GM23338 (cell line): ENCODE results near the gene DDX49. TPM values are rescaled to one million over a fixed set of nuclear protein-coding genes. Genes with fewer than 3 reads are reported as not detected.

ENCODE experiments used
- ATAC-seq: fragments of 200-7000 bp; cut with Tn5 transposase; 3 replicates; pipeline ENCODE4 v1.9.1; 2020
- DNase-seq: peaks from one replicate; pipeline ENCODE4 v3.0.0-alpha.2; 2015; ENCODE audit warnings: low spot score
- H2AFZ ChIP-seq: fragments of 200-600 bp; sonication (generic); 2 replicates; pipeline ENCODE4 v1.8.0; 2016; ENCODE audit warnings: antibody characterized with exemption, mild to moderate bottlenecking, moderate library complexity
- H3F3A ChIP-seq: fragments of 200-600 bp; sonication (generic); replicated peaks from 2 replicates; pipeline ENCODE4 v1.8.0; 2017; ENCODE audit warnings: antibody characterized with exemption, mixed run types, low read depth
- H3K27ac ChIP-seq: fragments of 200-600 bp; sonication (generic); 2 replicates; pipeline ENCODE4 v1.6.1; 2016; ENCODE audit warnings: low read depth
- H3K27me3 ChIP-seq: fragments of 200-600 bp; sonication (generic); 2 replicates; pipeline ENCODE4 v1.8.0; 2016; ENCODE audit warnings: mild to moderate bottlenecking, mixed run types, moderate library complexity; ENCODE audit not compliant: insufficient read depth
- H3K36me3 ChIP-seq: fragments of 200-600 bp; sonication (generic); 2 replicates; pipeline ENCODE4 v1.8.0; 2016; ENCODE audit warnings: mild to moderate bottlenecking; ENCODE audit not compliant: insufficient read depth
- H3K4me1 ChIP-seq: fragments of 200-600 bp; sonication (generic); 2 replicates; pipeline ENCODE4 v1.8.0; 2016; ENCODE audit warnings: mild to moderate bottlenecking, moderate library complexity; ENCODE audit not compliant: insufficient read depth
- H3K4me2 ChIP-seq: fragments of 200-600 bp; sonication (generic); 2 replicates; pipeline ENCODE4 v1.7.1; 2017; ENCODE audit warnings: mixed run types
- H3K4me3 ChIP-seq: fragments of 200-600 bp; sonication (generic); 2 replicates; pipeline ENCODE4 v1.6.1; 2016; ENCODE audit warnings: mixed run types
- H3K79me2 ChIP-seq: fragments of 200-600 bp; sonication (generic); replicated peaks from 2 replicates; pipeline ENCODE4 v1.8.0; 2017; ENCODE audit warnings: mild to moderate bottlenecking; ENCODE audit not compliant: insufficient read depth
- H3K9me2 ChIP-seq: fragments of 200-600 bp; sonication (generic); 2 replicates; pipeline ENCODE4 v1.8.0; 2017; ENCODE audit not compliant: insufficient read depth
- H4K20me1 ChIP-seq: fragments of 200-600 bp; sonication (generic); replicated peaks from 2 replicates; pipeline ENCODE4 v1.8.0; 2017; ENCODE audit warnings: mild to moderate bottlenecking; ENCODE audit not compliant: insufficient read depth
- H3K27ac Mint-ChIP-seq: 2 replicates; pipeline ENCODE4 v1.8.0; 2020; ENCODE audit warnings: inconsistent platforms, mild to moderate bottlenecking, moderate library complexity, mixed read lengths
- H3K27me3 Mint-ChIP-seq: 3 replicates; pipeline ENCODE4 v1.8.0; 2022; ENCODE audit warnings: low read depth, mild to moderate bottlenecking, moderate library complexity, mixed read lengths, inconsistent platforms; ENCODE audit not compliant: insufficient read depth, poor library complexity
- H3K36me3 Mint-ChIP-seq: 3 replicates; pipeline ENCODE4 v1.8.0; 2021; ENCODE audit warnings: low read depth, mild to moderate bottlenecking, inconsistent platforms, moderate library complexity, mixed read lengths
- H3K4me1 Mint-ChIP-seq: 3 replicates; pipeline ENCODE4 v1.8.0; 2020; ENCODE audit warnings: mild to moderate bottlenecking, inconsistent platforms, mixed read lengths
- H3K4me3 Mint-ChIP-seq: 3 replicates; pipeline ENCODE4 v1.8.0; 2021; ENCODE audit warnings: moderate library complexity, mild to moderate bottlenecking, inconsistent platforms, mixed read lengths
- H3K9me3 Mint-ChIP-seq: 3 replicates; pipeline ENCODE4 v1.8.0; 2020; ENCODE audit warnings: moderate library complexity, mild to moderate bottlenecking, inconsistent platforms, mixed read lengths
- EZH2phosphoT487 ChIP-seq: fragments of 200-600 bp; sonication (generic); IDR thresholded peaks from one replicate; pipeline ENCODE4 v1.8.1; 2018; ENCODE audit warnings: antibody characterized with exemption; ENCODE audit not compliant: unreplicated experiment
- JUNB ChIP-seq: IDR thresholded peaks from one replicate; pipeline ENCODE4 v1.6.1; 2016; ENCODE audit warnings: antibody characterized with exemption; ENCODE audit not compliant: unreplicated experiment
- NANOG ChIP-seq: IDR thresholded peaks from 2 replicates; pipeline ENCODE4 v1.6.1; 2016; ENCODE audit warnings: antibody characterized with exemption, borderline replicate concordance
- STAT1 ChIP-seq: IDR thresholded peaks from one replicate; pipeline ENCODE4 v1.6.1; 2016; ENCODE audit warnings: antibody characterized with exemption; ENCODE audit not compliant: unreplicated experiment
- polyA plus RNA-seq: library from polyadenylated mRNA; unstranded; fragments of >200 nt; fragmentation: Nextera tagmentation; extraction: Ambion mirVana; gene quantifications from 2 replicates; pipeline ENCODE4 v1.2.1, GENCODE V29; 2016
- total RNA-seq: library from RNA; depleted of rRNA; stranded (reverse); fragments of >200 nt; shearing (Covaris generic); gene quantifications from 2 replicates; pipeline ENCODE4 v1.2.3, GENCODE V29; 2014
- TF ChIP-seq, protein P1 (sequence below): IDR thresholded peaks from 2 replicates; pipeline ENCODE4 v1.6.1; 2016; ENCODE audit warnings: antibody characterized with exemption
- TF ChIP-seq, protein P2 (sequence below): IDR thresholded peaks from one replicate; pipeline ENCODE4 v1.6.1; 2018; ENCODE audit warnings: antibody characterized with exemption; ENCODE audit not compliant: unreplicated experiment

Gene DDX49
- total and polyA plus RNA-seq, 2 experiments from 2014 or later: 40.2 to 75.3 TPM

DNA sequence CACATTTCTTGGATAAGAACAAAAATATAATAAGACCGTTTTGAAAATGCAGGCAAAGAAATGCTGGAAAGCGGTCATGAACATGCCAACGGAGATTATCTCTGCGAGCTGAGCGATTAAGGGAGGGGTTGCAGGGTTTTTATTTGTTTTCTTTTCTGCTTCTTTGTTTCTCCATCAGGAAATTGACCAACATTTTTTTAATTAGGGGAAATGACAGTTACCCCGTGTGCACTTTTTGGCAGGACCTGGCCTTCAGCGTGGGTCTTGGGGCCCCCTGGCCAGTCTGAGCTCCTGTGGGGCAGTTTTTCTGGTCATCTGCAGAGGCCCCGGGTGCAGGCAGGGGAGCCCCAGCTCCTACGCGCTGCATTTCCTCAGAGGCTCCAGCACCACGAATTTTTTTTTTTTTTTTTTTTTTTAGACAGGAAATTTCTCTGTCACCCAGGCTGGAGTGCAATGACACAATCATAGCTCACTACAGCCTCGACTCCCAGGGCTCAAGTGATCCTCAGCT, 52.8 kb downstream of the DDX49 start:
- no peaks in the 10 kb centered on the region for H3K36me3 ChIP-seq
- no peak overlapping the region for H3K27ac Mint-ChIP-seq
- H3K79me2 ChIP-seq: no peaks in the 10 kb centered on the region
- TF ChIP-seq STAT1 (no peak), JUNB (no peak), EZH2phosphoT487 (no peak)
- H4K20me1 ChIP-seq: no peaks in the 10 kb centered on the region
- no peak for ATAC-seq
- no peaks in the 10 kb centered on the region for H3K9me2 ChIP-seq
- no peak overlapping the region for H3K27ac ChIP-seq
- H2AFZ ChIP-seq: no peak overlapping the region
- H3K9me3 Mint-ChIP-seq: peaks cover 6% of the 10 kb centered on the region; the same call in 2 of the 3 replicates
- H3F3A ChIP-seq: no peaks in the 10 kb centered on the region
- H3K27me3 Mint-ChIP-seq: peaks cover 13% of the 10 kb centered on the region
- H3K4me1 Mint-ChIP-seq: no peaks in the 10 kb centered on the region
- H3K4me3 Mint-ChIP-seq: no peak overlapping the region
- no peak overlapping the region for H3K4me2 ChIP-seq
- no peaks in the 10 kb centered on the region for H3K36me3 Mint-ChIP-seq
- H3K4me1 ChIP-seq: no peaks in the 10 kb centered on the region; the same call in 1 of the 2 replicates
- no peak overlapping the region for H3K4me3 ChIP-seq
- no peak for DNase-seq
- H3K27me3 ChIP-seq: no peaks in the 10 kb centered on the region

DNA sequence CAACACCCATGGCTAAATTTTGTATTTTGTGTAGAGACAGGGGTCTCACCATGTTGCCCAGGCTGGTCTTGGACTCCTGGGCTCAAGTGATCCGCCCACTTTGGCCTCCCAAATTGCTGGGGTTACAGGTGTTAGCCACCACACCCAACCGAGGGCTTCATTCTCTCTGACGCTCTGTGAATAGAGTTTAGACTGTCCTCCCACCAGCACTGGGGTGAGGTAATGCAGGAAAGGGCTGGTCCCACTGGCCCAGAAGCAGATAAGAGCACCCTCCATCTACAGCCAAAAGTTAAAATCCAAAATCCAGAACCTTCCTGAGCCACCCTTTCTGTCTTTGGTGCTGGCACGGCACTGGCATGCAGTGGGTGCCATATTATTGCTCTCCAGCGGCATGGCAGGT, 53.3 kb downstream of the DDX49 start:
- H3K9me2 ChIP-seq: no peaks in the 10 kb centered on the region
- H3K27me3 Mint-ChIP-seq: peaks cover 13% of the 10 kb centered on the region
- H3K36me3 Mint-ChIP-seq: no peaks in the 10 kb centered on the region
- ATAC-seq (no peak), DNase-seq (no peak)
- H3K36me3 ChIP-seq: no peaks in the 10 kb centered on the region
- no peak overlapping the region for H3K27ac ChIP-seq
- no peaks in the 10 kb centered on the region for H3K79me2 ChIP-seq
- no peak overlapping the region for H3K27ac Mint-ChIP-seq
- H3K4me1 Mint-ChIP-seq: no peaks in the 10 kb centered on the region
- H3K27me3 ChIP-seq: no peaks in the 10 kb centered on the region
- H2AFZ ChIP-seq: no peak overlapping the region
- H3F3A ChIP-seq: no peaks in the 10 kb centered on the region
- no peak overlapping the region for H3K4me2 ChIP-seq
- no peak overlapping the region for H3K4me3 Mint-ChIP-seq
- H3K4me1 ChIP-seq: no peaks in the 10 kb centered on the region
- H4K20me1 ChIP-seq: no peaks in the 10 kb centered on the region
- H3K9me3 Mint-ChIP-seq: peaks cover 6% of the 10 kb centered on the region; the same call in 2 of the 3 replicates
- TF ChIP-seq NANOG (no peak), EZH2phosphoT487 (no peak)
- TF ChIP-seq, protein P1, sequence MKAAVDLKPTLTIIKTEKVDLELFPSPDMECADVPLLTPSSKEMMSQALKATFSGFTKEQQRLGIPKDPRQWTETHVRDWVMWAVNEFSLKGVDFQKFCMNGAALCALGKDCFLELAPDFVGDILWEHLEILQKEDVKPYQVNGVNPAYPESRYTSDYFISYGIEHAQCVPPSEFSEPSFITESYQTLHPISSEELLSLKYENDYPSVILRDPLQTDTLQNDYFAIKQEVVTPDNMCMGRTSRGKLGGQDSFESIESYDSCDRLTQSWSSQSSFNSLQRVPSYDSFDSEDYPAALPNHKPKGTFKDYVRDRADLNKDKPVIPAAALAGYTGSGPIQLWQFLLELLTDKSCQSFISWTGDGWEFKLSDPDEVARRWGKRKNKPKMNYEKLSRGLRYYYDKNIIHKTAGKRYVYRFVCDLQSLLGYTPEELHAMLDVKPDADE: no peak
- no peak overlapping the region for H3K4me3 ChIP-seq

DNA sequence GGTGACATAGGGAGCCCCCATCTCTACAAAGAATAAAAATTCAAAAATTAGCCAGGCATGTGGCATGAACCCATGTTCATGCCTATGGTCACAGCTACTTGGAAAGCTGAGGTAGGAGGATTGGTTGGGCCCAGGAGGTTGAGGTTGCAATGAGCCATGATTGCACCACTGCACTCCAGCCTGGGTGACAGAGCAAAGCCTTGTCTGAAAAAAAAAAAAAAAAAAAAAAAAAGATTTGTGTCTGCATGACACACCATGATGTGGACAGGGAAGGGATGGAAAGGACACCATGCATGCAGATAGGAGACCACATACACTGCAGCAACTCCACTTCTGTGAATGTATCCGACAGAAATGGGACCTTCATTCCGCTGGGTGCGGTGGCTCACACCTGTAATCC, 55.5 kb downstream of the DDX49 start:
- Histone ChIP-seq H3K27me3 (no peaks in the 10 kb centered on the region), H3K36me3 (no peaks in the 10 kb centered on the region), H3K27ac (no peak overlapping the region), H4K20me1 (no peaks in the 10 kb centered on the region), H3F3A (no peaks in the 10 kb centered on the region), H3K79me2 (no peaks in the 10 kb centered on the region), H3K4me1 (no peaks in the 10 kb centered on the region), H3K9me2 (no peaks in the 10 kb centered on the region), H3K4me3 (no peak overlapping the region), H3K4me2 (no peak overlapping the region), H2AFZ (no peak overlapping the region)
- H3K4me1 Mint-ChIP-seq: no peaks in the 10 kb centered on the region
- no peaks in the 10 kb centered on the region for H3K9me3 Mint-ChIP-seq
- TF ChIP-seq, protein P2, sequence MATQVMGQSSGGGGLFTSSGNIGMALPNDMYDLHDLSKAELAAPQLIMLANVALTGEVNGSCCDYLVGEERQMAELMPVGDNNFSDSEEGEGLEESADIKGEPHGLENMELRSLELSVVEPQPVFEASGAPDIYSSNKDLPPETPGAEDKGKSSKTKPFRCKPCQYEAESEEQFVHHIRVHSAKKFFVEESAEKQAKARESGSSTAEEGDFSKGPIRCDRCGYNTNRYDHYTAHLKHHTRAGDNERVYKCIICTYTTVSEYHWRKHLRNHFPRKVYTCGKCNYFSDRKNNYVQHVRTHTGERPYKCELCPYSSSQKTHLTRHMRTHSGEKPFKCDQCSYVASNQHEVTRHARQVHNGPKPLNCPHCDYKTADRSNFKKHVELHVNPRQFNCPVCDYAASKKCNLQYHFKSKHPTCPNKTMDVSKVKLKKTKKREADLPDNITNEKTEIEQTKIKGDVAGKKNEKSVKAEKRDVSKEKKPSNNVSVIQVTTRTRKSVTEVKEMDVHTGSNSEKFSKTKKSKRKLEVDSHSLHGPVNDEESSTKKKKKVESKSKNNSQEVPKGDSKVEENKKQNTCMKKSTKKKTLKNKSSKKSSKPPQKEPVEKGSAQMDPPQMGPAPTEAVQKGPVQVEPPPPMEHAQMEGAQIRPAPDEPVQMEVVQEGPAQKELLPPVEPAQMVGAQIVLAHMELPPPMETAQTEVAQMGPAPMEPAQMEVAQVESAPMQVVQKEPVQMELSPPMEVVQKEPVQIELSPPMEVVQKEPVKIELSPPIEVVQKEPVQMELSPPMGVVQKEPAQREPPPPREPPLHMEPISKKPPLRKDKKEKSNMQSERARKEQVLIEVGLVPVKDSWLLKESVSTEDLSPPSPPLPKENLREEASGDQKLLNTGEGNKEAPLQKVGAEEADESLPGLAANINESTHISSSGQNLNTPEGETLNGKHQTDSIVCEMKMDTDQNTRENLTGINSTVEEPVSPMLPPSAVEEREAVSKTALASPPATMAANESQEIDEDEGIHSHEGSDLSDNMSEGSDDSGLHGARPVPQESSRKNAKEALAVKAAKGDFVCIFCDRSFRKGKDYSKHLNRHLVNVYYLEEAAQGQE: no peak
- no peak for TF ChIP-seq JUNB
- ATAC-seq (no peak), DNase-seq (no peak)
- H3K27ac Mint-ChIP-seq: no peak overlapping the region
- peaks cover 6% of the 10 kb centered on the region for H3K27me3 Mint-ChIP-seq
- no peaks in the 10 kb centered on the region for H3K36me3 Mint-ChIP-seq
- no peak overlapping the region for H3K4me3 Mint-ChIP-seq
